Fibroblast of villous mesenchyme (primary cell): ENCODE measurements around the gene DNMBP. TPM values are rescaled to one million over a fixed set of nuclear protein-coding genes. Genes with fewer than 3 reads are reported as not detected.
"Not testable (repeated sequence)": the region's sequence is repeated elsewhere in the genome, so short reads cannot be mapped to it uniquely, and the experiment has no call there.

Source experiments
- DNase-seq: peaks from one replicate; pipeline ENCODE4 v3.0.0-alpha.2; 2010; ENCODE audit warnings: low read depth
- H3K4me3 ChIP-seq: 2 replicates; pipeline ENCODE4 v1.5.1; 2011; ENCODE audit warnings: low read depth, mild to moderate bottlenecking, low read length
- CTCF ChIP-seq: IDR thresholded peaks from 2 replicates; pipeline ENCODE4 v1.5.1; 2012; ENCODE audit warnings: low read depth, mild to moderate bottlenecking, low read length; ENCODE audit not compliant: insufficient read depth
- total RNA-seq: library from RNA; depleted of rRNA; stranded (reverse); fragments of >200 nt; gene quantifications from 2 replicates; pipeline ENCODE4 v1.2.3, GENCODE V29; 2012

DNMBP gene
- total RNA-seq, 1 donor, result 27.6 TPM

DNA sequence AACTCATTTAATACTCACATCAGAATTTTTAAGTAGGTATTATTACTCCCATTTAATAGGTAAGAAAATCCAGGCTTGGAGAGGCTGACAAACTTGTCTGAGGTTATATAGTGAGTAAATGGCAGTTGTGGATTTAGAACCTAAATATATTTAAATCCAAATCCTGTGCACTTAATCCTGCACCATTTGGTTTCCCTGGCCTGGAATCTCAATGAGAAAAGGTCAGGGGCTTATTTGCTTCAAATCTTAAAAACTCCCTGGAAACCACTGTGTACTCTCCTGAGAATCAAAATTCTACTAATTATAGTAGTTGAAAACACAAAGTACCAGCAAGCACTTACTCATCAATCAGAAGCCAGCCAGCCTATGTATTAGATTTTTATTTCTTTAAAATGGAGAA is 97.7 kb downstream of the DNMBP start:
- DNase-seq, result no peak
- H3K4me3 ChIP-seq, result no peak overlapping the region

GRCh38 chr10:99908512-99908911 is 101.2 kb downstream of the DNMBP start:
- no peak for DNase-seq
- no peak for TF ChIP-seq CTCF
- no peak overlapping the region for H3K4me3 ChIP-seq

More for the DNA sequence above, 97.7 kb downstream of the DNMBP start:
- no peak for TF ChIP-seq CTCF

DNA sequence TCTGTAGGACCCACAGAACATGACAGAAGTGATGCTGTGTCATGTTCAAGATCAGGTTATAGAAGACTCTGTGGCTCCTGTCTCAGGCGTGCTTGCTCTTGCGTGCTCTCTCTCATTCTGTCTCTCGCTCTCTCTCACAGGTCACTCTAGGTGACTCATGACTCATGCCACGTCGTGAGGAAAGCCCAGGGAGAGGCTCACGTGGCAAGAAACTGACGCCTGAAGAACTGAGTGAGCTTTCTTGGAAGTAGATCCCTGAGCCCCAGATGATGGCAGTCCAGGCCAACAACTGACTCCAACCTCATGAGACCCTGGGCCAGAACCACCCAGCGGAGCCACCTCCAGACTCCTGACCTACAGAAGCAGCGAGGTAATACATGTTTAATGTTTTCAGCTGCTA is 103.3 kb downstream of the DNMBP start:
- peak; percentile 92 for DNase-seq
- TF ChIP-seq CTCF, result no peak
- no peak overlapping the region for H3K4me3 ChIP-seq

- DNase-seq, result no peak
- TF ChIP-seq CTCF, result no peak
Observed at GRCh38 chr10:99905971-99906370, 103.8 kb downstream of the DNMBP start.

GRCh38 chr10:99895867-99896266 is 113.9 kb downstream of the DNMBP start:
- H3K4me3 ChIP-seq, result no peak overlapping the region
- DNase-seq, result no peak
- no peak for TF ChIP-seq CTCF

More at GRCh38 chr10:99905971-99906370, 103.8 kb downstream of the DNMBP start:
- H3K4me3 ChIP-seq, result no peak overlapping the region

GRCh38 chr10:99895066-99895465 is 114.7 kb downstream of the DNMBP start:
- H3K4me3 ChIP-seq, DNase-seq: not testable (repeated sequence)

DNA sequence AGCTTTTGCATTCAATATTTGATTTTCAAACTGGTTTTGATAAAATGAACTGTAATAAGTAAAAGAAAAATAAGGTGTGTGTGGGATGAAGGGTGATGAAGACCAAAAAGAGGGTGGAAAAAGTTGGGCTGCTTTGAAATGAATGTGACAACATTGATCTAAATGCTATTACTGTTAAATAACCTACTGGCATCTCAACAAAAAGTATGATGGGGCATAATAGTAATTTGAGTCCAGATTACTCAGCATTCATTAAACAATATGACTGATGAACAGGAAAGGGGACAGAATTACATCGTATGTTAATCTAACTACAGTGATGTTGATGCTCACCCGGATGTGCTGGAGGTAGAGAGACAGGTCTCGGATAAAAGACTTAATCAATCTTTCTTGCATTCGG is 115.1 kb downstream of the DNMBP start:
- no peak for DNase-seq
- no peak for TF ChIP-seq CTCF
- no peak overlapping the region for H3K4me3 ChIP-seq
